NCI-H2227 (cell line): ENCODE measurements around the gene STON2.
"Not testable (repeated sequence)": the region's sequence is repeated elsewhere in the genome, so short reads cannot be mapped to it uniquely, and the experiment has no call there.

ENCODE experiments used
- DNase-seq: peaks from one replicate; lab custom pipeline; 2025; ENCODE audit not compliant: unreplicated experiment; lab: John Stamatoyannopoulos, UW

The STON2 gene

DNA sequence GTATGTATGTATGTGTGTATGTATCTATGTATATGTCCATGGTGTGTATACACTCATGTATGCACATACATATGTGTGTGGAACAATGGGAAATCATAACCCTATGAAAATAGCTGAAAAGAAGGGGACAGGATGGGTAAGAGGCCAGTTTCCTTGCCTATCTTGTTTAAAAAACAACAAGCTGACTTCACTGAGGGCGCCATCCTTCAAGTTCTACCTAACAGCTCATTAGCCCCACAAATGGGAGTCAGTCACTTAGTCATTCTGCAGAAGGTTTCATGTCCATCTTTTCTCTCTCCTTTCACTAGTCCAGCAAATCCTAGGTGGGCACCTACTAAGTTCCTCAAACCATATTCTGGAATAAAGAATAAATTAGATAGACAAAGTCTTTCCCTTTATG lies 14.7 kb downstream of the STON2 start:
- DNase-seq: no peak

GRCh38 chr14:81384900-81385299 lies 15.2 kb downstream of the STON2 start:
- DNase-seq: no peak

GRCh38 chr14:81382517-81383225 lies 17.5 kb downstream of the STON2 start:
- no peak for DNase-seq

GRCh38 chr14:81380009-81380408 lies 20.1 kb downstream of the STON2 start:
- not testable (repeated sequence) for DNase-seq

DNA sequence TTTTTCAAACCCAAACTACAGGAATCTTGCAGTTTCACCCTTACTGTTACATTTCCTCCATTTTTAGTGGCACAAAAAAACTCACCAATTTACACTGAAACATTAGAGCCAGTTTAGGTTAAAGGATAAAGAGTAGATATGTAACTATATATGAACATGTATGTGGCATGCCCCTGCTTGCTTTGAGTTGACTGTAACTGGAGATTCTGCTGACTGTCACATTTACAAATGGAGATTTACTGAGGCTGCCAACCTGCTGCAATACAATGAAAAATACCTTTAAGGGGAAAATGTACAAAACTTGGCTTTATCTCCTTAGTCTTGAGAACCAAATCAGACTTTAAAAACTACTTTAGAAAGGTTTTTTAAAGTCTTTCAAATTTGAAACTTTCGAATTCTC lies 28.3 kb downstream of the STON2 start:
- no peak for DNase-seq

DNA sequence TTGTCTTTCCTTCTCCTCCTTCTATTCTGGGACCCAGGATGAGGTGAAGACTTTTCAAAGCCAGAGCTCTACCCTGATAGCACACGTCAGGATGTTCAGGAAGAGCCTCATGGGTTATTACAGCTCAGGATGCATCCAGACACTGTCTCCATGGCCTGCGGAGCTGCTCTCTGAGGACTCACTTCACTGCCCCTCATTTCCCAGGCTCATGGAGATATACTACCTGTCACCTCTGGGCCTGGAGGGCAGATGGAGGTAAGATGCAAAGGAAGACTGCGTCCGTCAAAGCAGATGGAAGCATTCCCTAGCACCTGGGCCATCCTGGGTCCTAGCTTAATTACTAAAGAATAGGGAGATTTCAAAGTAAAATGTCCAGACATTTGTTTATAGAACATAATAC lies 32.6 kb downstream of the STON2 start:
- no peak for DNase-seq

DNA sequence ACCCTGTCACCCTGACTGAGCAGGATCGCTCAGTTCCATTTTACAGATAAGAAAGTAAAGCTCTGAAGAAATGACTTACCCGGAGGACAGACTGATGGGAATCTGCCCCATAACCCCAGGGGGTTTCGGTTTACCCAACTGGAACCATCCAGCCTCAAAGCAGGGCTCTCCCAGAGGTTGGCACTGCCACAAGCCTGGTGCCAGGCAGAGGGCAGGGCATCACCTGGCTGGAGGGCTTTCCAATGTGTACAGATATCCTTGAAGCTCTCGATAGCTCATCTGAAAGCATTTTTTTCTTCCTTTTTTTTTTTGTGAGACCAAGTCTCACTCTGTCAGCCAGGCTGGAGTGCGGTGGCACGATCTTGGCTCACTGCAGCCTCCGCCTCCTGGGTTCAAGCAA lies 33.2 kb downstream of the STON2 start:
- DNase-seq: no peak

DNA sequence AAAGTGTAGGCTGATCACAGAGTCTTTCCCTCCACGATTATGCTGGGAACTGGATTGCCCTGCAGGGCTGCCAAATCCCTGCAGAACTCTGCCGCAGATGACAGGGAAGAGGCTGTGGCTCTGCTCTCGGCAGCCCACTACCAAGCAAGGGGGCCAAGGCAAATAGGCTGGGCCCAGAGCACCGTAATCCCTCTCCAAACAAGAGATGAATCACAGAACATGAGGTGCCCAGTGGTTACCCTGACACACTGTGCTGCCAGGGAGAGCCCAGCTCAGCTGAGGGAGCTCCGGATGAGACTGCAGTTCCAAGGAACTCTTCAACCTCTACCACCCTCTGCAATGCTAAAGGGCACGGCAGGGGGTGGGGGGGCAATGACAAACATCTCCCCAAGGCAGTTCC lies 33.9 kb downstream of the STON2 start:
- no peak for DNase-seq

DNA sequence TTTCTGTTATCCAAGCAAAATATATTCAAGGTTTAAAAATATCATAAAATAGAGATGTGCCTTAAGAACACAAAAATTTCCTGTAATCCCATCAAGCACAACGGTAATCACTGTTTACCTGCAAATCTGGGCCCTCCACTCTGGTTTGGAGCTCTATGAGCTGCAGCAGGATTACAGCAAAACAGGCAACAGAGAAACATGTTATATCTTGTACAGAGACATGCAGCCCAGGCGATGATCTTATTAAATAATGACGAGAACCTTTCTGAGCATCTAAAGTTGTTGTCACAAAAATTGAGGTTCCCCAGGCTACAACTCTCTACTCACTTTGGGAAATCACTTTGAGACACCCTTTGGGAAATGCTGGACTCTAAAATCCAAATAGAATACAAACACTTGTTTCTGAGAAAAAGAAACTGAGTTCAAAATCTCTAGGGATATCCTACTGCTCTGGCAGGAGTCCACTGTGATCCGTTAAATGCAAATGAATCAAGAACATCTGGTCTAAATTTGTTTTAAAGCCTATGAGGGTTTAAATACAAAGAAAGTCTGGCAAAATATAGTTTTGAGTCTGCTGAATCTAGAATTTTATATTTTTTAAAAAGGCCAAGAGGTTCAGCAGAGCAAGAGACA lies 36.3 kb downstream of the STON2 start:
- no peak for DNase-seq

GRCh38 chr14:81353691-81354323 lies 46.3 kb downstream of the STON2 start:
- DNase-seq: no peak

DNA sequence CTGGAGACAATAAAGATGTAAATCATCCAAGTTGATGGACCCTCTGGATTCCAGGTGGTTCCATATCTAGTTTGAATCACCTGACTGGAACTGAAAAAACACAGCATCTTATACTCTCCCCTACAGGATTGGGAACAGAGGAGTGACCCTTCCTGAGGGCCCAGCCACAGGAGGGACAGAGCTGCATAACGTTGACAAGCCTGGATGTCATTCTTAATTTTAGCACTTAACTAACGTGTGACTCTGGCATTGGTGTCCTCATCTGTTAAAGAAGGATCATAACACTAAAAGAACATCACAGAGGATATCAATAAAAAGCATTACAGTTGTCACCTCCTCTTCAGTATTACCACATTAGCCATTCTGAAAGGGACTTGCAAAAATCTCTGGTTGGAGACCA lies 47.7 kb downstream of the STON2 start:
- no peak for DNase-seq

- DNase-seq: no peak
Measured at GRCh38 chr14:81351205-81351604, 48.9 kb downstream of the STON2 start.

DNA sequence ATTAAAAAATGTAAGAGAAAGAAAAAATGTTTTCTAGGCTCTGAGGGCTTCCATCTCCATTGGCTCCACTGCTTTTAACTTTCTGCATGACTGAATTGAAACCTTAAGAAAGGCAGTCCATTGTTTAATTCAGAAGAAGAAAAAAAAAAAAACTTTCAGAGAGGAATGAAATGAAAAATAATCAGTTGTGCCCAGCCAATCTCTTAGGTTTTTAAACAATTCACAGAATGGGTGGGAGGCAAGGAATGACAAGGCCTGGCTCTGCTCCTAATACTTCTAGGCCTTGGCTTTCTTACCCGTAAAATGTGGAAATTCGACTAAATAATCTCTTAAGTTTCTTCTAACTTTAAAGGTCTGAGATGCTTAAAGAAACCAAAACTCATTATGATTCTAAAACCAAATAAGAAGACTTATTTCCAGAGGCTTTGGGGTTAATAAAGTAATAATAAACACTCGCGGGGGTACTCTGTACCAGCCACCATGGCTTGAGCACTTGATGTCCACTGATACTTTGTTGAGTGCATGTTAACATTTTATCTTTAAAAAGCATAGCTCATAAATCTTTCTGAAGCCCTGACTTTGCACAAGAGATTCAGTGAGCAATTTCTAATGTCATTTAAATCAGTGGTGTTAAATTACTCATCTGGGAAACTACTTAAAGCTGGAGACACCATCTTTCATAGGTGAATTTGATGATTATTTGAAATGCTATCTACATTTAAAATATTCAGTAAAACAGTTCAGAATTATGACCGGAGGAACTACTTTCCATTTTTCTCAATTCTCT lies 49.6 kb downstream of the STON2 start:
- no peak for DNase-seq

DNA sequence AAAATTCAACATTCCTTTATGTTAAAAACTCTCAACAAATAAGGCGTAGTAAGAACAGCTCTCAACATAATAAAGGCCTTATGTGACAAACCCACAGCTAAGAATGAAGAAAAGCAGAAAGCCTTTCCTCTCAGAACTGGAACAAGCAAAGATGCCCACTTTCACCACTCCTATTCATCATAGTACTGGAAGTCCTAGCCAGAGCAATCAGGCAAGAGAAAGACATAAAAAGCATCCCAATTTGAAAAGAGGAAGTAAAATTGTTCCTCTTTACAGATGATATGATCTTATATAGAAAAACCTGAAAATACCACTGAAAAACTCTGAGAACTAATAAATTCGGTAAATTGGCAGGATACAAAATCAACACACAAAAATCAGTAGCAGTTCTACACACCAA lies 52.1 kb downstream of the STON2 start:
- no peak for DNase-seq

- DNase-seq: no peak
Measured at GRCh38 chr14:81345781-81346180, 54.3 kb downstream of the STON2 start.

GRCh38 chr14:81344481-81345160 lies 55.5 kb downstream of the STON2 start:
- DNase-seq: no peak

- DNase-seq: no peak
Measured at GRCh38 chr14:81343701-81344100, 56.4 kb downstream of the STON2 start.

DNA sequence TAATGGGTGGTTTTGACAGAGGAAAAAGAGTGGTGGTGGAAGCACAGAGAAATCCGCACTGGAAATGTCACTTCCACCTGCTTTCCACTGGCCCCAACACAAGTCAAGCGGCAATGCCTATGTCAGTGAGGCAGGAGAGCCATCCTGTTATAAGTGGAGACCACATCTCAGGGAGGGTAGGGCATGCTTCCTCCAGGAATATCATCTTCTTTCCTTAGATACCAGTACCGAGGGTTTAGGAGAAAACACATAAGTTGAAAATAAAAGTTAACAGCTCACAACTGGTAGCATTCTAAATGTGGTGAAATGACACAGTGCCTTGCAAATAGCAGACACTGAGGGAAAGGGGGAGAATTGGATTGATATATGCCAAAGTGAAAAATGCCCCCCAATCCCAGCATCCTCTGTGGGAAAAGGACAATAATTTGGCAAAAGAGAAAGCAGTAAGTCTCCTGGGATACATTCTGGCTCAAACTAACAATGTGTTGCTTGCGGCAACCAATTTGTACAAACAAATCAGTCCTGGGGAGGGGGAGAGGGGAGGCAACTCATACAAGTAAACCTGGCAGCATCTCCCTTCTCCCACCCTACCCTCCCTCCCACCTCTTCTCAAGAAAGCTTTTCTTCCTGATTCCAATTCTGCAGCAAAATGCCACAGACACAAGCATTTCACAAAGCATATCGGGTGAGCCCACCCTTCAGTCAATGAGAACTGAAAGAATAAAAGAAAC lies 57.1 kb downstream of the STON2 start:
- DNase-seq: no peak

GRCh38 chr14:81341781-81342180 lies 58.3 kb downstream of the STON2 start:
- no peak for DNase-seq

DNA sequence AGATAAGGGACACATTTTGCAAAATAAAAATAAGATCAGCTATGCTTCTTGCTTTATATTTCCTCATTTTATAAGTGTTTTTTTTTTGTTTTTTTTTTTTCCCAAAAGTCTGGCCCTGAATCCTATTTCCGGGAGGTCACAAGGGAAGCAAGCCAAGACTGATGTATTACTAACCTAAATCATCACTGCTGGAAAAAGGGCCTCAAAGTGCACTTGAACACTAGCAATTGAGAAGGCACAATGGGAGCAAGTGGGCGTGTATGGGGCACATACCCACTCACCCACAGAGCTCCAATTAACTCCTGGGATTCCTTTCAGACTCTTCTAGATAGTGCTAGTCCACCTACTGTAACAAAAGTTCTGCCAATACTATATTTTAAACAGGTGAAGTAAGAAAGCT lies 58.8 kb downstream of the STON2 start:
- DNase-seq: peak; percentile 60
